ENCODE measurements around the gene CHIT1. TPM values are rescaled to one million over a fixed set of nuclear protein-coding genes. Genes with fewer than 3 reads are reported as not detected.

CHIT1 gene
- polyA plus RNA-seq, 1 donor from 2014 or later: not detected

DNA sequence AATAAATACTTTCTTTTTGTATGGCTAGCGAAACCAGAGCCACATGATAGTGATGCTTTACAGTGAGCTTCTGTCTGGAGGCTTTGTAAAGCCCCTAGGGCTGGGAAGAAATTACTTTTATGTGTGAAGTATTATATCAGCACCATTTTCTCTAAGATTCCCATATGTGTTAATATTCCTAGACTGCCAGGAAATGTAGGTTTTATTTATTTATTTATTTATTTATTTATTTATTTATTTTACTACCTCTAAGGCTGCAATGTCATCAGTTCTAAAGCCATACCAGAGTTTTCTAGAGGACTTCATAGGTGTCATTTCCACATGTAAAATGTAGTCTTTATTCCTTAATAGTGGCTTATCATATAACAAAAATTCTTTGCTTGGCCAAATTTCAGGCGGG, 38.5 kb downstream of the CHIT1 start:
- no peak overlapping the region for H3K4me2 ChIP-seq (ENCODE audit: low read length)
- no peaks in the 10 kb centered on the region for H3K9me3 ChIP-seq (ENCODE audit: low read length)
- no peak overlapping the region for H3K27ac ChIP-seq (ENCODE audit: low read length)
- no peaks in the 10 kb centered on the region for H3F3A ChIP-seq (ENCODE audit: insufficient read depth, low read length, poor library complexity, severe bottlenecking)
- H3K4me3 ChIP-seq (ENCODE audit: low read length): no peak overlapping the region
- H4K20me1 ChIP-seq (ENCODE audit: insufficient read depth): no peaks in the 10 kb centered on the region
- no peak overlapping the region for H2AFZ ChIP-seq (ENCODE audit: low read depth, low read length)
- TF ChIP-seq RAD21 (conservative IDR thresholded peaks at IDR 0.05) (no peak), SMC3 (conservative IDR thresholded peaks at IDR 0.05; ENCODE audit: poor library complexity) (no peak), MXI1 (conservative IDR thresholded peaks at IDR 0.05; ENCODE audit: poor library complexity, severe bottlenecking) (no peak), TAF1 (IDR thresholded peaks at IDR 0.05; ENCODE audit: low read depth) (no peak), EP300 (conservative IDR thresholded peaks at IDR 0.05; ENCODE audit: poor library complexity, severe bottlenecking) (no peak)
- TF ChIP-seq, protein P1, sequence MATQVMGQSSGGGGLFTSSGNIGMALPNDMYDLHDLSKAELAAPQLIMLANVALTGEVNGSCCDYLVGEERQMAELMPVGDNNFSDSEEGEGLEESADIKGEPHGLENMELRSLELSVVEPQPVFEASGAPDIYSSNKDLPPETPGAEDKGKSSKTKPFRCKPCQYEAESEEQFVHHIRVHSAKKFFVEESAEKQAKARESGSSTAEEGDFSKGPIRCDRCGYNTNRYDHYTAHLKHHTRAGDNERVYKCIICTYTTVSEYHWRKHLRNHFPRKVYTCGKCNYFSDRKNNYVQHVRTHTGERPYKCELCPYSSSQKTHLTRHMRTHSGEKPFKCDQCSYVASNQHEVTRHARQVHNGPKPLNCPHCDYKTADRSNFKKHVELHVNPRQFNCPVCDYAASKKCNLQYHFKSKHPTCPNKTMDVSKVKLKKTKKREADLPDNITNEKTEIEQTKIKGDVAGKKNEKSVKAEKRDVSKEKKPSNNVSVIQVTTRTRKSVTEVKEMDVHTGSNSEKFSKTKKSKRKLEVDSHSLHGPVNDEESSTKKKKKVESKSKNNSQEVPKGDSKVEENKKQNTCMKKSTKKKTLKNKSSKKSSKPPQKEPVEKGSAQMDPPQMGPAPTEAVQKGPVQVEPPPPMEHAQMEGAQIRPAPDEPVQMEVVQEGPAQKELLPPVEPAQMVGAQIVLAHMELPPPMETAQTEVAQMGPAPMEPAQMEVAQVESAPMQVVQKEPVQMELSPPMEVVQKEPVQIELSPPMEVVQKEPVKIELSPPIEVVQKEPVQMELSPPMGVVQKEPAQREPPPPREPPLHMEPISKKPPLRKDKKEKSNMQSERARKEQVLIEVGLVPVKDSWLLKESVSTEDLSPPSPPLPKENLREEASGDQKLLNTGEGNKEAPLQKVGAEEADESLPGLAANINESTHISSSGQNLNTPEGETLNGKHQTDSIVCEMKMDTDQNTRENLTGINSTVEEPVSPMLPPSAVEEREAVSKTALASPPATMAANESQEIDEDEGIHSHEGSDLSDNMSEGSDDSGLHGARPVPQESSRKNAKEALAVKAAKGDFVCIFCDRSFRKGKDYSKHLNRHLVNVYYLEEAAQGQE (IDR thresholded peaks at IDR 0.05; ENCODE audit: borderline replicate concordance): no peak
- H3K27me3 ChIP-seq (ENCODE audit: insufficient read depth, low read depth, low read length): no peaks in the 10 kb centered on the region
- no peaks in the 10 kb centered on the region for H3K79me2 ChIP-seq (replicated peaks; ENCODE audit: insufficient read depth, low read length)
- no peak overlapping the region for H3K9ac ChIP-seq (ENCODE audit: low read length)
- no peaks in the 10 kb centered on the region for H3K36me3 ChIP-seq (ENCODE audit: insufficient read depth, low read length)
- no peaks in the 10 kb centered on the region for H3K9me2 ChIP-seq (ENCODE audit: insufficient read depth, low read length)

DNA sequence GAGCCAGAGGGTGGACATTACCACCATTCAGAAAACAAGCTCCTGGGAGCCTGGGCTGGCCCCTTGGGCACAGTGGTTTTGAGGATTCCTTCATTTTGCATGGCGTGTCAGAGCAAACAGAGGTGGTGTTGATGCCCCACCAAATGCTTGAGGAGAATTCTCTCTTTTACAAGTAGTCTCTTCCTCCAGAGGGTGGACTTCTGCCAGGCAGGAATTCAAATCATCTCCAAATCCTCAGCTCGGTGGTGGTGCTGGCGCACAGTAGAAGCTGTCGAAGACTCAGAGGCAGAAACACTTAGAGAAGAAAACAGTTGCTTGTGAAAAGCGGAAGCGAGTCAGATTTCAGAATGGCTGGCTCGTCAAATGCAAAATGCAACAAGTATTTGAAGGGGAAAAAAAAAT, 39.5 kb downstream of the CHIT1 start:
- no peak overlapping the region for H2AFZ ChIP-seq (ENCODE audit: low read depth, low read length)
- no peak overlapping the region for H3K4me2 ChIP-seq (ENCODE audit: low read length)

More for the DNA sequence above, 39.5 kb downstream of the CHIT1 start:
- H4K20me1 ChIP-seq (ENCODE audit: insufficient read depth): no peaks in the 10 kb centered on the region
- no peaks in the 10 kb centered on the region for H3K9me2 ChIP-seq (ENCODE audit: insufficient read depth, low read length)
- no peaks in the 10 kb centered on the region for H3K36me3 ChIP-seq (ENCODE audit: insufficient read depth, low read length)
- H3K9me3 ChIP-seq (ENCODE audit: low read length): no peaks in the 10 kb centered on the region
- no peaks in the 10 kb centered on the region for H3K27me3 ChIP-seq (ENCODE audit: insufficient read depth, low read depth, low read length)
- no peaks in the 10 kb centered on the region for H3K79me2 ChIP-seq (replicated peaks; ENCODE audit: insufficient read depth, low read length)
- H3K9ac ChIP-seq (ENCODE audit: low read length): no peak overlapping the region
- H3K27ac ChIP-seq (ENCODE audit: low read length): no peak overlapping the region
- TF ChIP-seq TAF1 (IDR thresholded peaks at IDR 0.05; ENCODE audit: low read depth) (no peak), MXI1 (conservative IDR thresholded peaks at IDR 0.05; ENCODE audit: poor library complexity, severe bottlenecking) (no peak), SMC3 (conservative IDR thresholded peaks at IDR 0.05; ENCODE audit: poor library complexity) (no peak), RAD21 (conservative IDR thresholded peaks at IDR 0.05) (no peak), EP300 (conservative IDR thresholded peaks at IDR 0.05; ENCODE audit: poor library complexity, severe bottlenecking) (no peak), EZH2 (IDR thresholded peaks at IDR 0.05; ENCODE audit: borderline replicate concordance, insufficient read depth, low read length, poor library complexity, severe bottlenecking) (no peak), POLR2AphosphoS5 (IDR thresholded peaks at IDR 0.05) (no peak)
- TF ChIP-seq, protein P1 (IDR thresholded peaks at IDR 0.05; ENCODE audit: borderline replicate concordance): no peak
- TF ChIP-seq, protein P2, sequence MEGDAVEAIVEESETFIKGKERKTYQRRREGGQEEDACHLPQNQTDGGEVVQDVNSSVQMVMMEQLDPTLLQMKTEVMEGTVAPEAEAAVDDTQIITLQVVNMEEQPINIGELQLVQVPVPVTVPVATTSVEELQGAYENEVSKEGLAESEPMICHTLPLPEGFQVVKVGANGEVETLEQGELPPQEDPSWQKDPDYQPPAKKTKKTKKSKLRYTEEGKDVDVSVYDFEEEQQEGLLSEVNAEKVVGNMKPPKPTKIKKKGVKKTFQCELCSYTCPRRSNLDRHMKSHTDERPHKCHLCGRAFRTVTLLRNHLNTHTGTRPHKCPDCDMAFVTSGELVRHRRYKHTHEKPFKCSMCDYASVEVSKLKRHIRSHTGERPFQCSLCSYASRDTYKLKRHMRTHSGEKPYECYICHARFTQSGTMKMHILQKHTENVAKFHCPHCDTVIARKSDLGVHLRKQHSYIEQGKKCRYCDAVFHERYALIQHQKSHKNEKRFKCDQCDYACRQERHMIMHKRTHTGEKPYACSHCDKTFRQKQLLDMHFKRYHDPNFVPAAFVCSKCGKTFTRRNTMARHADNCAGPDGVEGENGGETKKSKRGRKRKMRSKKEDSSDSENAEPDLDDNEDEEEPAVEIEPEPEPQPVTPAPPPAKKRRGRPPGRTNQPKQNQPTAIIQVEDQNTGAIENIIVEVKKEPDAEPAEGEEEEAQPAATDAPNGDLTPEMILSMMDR (IDR thresholded peaks at IDR 0.05; ENCODE audit: poor library complexity, severe bottlenecking): no peak
- H3F3A ChIP-seq (ENCODE audit: insufficient read depth, low read length, poor library complexity, severe bottlenecking): no peaks in the 10 kb centered on the region
- H3K4me3 ChIP-seq (ENCODE audit: low read length): no peak overlapping the region
